Epidermal melanocyte (primary cell): ENCODE results near the gene RSPH4A.
"Not testable (repeated sequence)": the region's sequence is repeated elsewhere in the genome, so short reads cannot be mapped to it uniquely, and the experiment has no call there.

ENCODE experiments used
- DNase-seq: peaks from one replicate; pipeline ENCODE4 v3.0.0; 2011; ENCODE audit warnings: low spot score; ENCODE audit not compliant: insufficient read length

RSPH4A gene

GRCh38 chr6:116625872-116626271, 9.6 kb downstream of the RSPH4A start:
- no peak for DNase-seq

GRCh38 chr6:116629563-116629981, 13.3 kb downstream of the RSPH4A start:
- DNase-seq = no peak

GRCh38 chr6:116631379-116631990, 15.2 kb downstream of the RSPH4A start:
- no peak for DNase-seq

- DNase-seq = no peak
Measured at GRCh38 chr6:116633685-116634084, 17.4 kb downstream of the RSPH4A start.

- no peak for DNase-seq
Measured at GRCh38 chr6:116648156-116648555, 31.9 kb downstream of the RSPH4A start.

- DNase-seq = no peak
Measured at GRCh38 chr6:116649129-116649528, 32.9 kb downstream of the RSPH4A start.

GRCh38 chr6:116651916-116652315, 35.6 kb downstream of the RSPH4A start:
- DNase-seq = no peak

GRCh38 chr6:116661594-116661993, 45.3 kb downstream of the RSPH4A start:
- no peak for DNase-seq

- DNase-seq = no peak
Measured at GRCh38 chr6:116662202-116662601, 45.9 kb downstream of the RSPH4A start.

GRCh38 chr6:116663308-116663707, 47.0 kb downstream of the RSPH4A start:
- no peak for DNase-seq

GRCh38 chr6:116664169-116664568, 47.9 kb downstream of the RSPH4A start:
- not testable (repeated sequence) for DNase-seq

- no peak for DNase-seq
Measured at GRCh38 chr6:116665464-116665863, 49.2 kb downstream of the RSPH4A start.

GRCh38 chr6:116666869-116667268, 50.6 kb downstream of the RSPH4A start:
- no peak for DNase-seq

- DNase-seq = no peak
Measured at GRCh38 chr6:116667623-116668022, 51.3 kb downstream of the RSPH4A start.

GRCh38 chr6:116672306-116672705, 56.0 kb downstream of the RSPH4A start:
- no peak for DNase-seq

- DNase-seq = no peak
Measured at GRCh38 chr6:116676021-116676420, 59.7 kb downstream of the RSPH4A start.

GRCh38 chr6:116680880-116681672, 64.8 kb downstream of the RSPH4A start, which contains the start of gene KPNA5:
Gene KPNA5 (plus strand): TSS chr6:116681211. CDS start chr6:116681335, 124 bp downstream.
- DNase-seq = peak; percentile 84

- DNase-seq = no peak
Measured at GRCh38 chr6:116682334-116682712, 66.0 kb downstream of the RSPH4A start.
